Activated CD4-positive, alpha-beta T cell treated with anti-CD3 and anti-CD28 coated beads, Interleukin-10, Interleukin-2, amounts not matched to agents 100 ng/mL and 50 ng/mL, durations not matched to agents 16 hours and 8 hours (primary cell): ENCODE data around the gene RPL32.
"Not testable (repeated sequence)": the region's sequence is repeated elsewhere in the genome, so short reads cannot be mapped to it uniquely, and the experiment has no call there.

Experiments used
- DNase-seq: peaks from one replicate; pipeline ENCODE4 v3.0.0-alpha.2; 2020

Gene RPL32

GRCh38 chr3:12866836-12867235 lies 25.5 kb upstream of the RPL32 start:
- DNase-seq, result no peak

- no peak for DNase-seq
Observed at GRCh38 chr3:12865271-12865670, 23.9 kb upstream of the RPL32 start.

GRCh38 chr3:12862387-12862786 lies 21.0 kb upstream of the RPL32 start:
- no peak for DNase-seq

- DNase-seq, result no peak
Observed at GRCh38 chr3:12861611-12862010, 20.2 kb upstream of the RPL32 start.

GRCh38 chr3:12859840-12860239 lies 18.5 kb upstream of the RPL32 start:
- DNase-seq, result no peak

GRCh38 chr3:12856626-12857025 lies 15.3 kb upstream of the RPL32 start:
- no peak for DNase-seq

- DNase-seq, result no peak
Observed at GRCh38 chr3:12854565-12854964, 13.2 kb upstream of the RPL32 start.

GRCh38 chr3:12853847-12854246 lies 12.5 kb upstream of the RPL32 start:
- not testable (repeated sequence) for DNase-seq

GRCh38 chr3:12852201-12852600 lies 10.8 kb upstream of the RPL32 start:
- DNase-seq, result no peak

GRCh38 chr3:12845811-12846210 lies 4.4 kb upstream of the RPL32 start:
- DNase-seq, result no peak

- DNase-seq, result no peak
Observed at GRCh38 chr3:12842469-12842868, 1.1 kb upstream of the RPL32 start.

- no peak for DNase-seq
Observed at GRCh38 chr3:12841970-12842328, 584 bp upstream of the RPL32 start.

- peak; percentile 37 for DNase-seq
Observed at GRCh38 chr3:12840591-12841148, 695 bp downstream of the RPL32 start.

- DNase-seq, result not testable (repeated sequence)
Observed at GRCh38 chr3:12840148-12840547, 1.2 kb downstream of the RPL32 start.

- DNase-seq, result peak; percentile 35
Observed at GRCh38 chr3:12839156-12839946, 2.0 kb downstream of the RPL32 start.

- DNase-seq, result no peak
Observed at GRCh38 chr3:12838179-12838965, 3.0 kb downstream of the RPL32 start.

GRCh38 chr3:12837295-12837986 lies 3.9 kb downstream of the RPL32 start:
- DNase-seq, result no peak

GRCh38 chr3:12835052-12835665 lies 6.2 kb downstream of the RPL32 start:
- DNase-seq, result no peak

GRCh38 chr3:12833222-12834161 lies 7.9 kb downstream of the RPL32 start:
- no peak for DNase-seq

- DNase-seq, result peak; percentile 11
Observed at GRCh38 chr3:12832350-12833221, 8.8 kb downstream of the RPL32 start.
